Duodenal mucosa (tissue), 2 donors: Measurements from ENCODE around the gene AAR2.

Experiments used
- H3K27ac ChIP-seq: one replicate; pipeline ENCODE4 v1.7.0; 2013; ENCODE audit warnings: low read depth, low read length
- H3K27me3 ChIP-seq, 2 donors: one replicate each; pipeline ENCODE4 v1.7.0; 2013; ENCODE audit warnings: low read length in 2 of 2, control low read depth in 1 of 2; ENCODE audit not compliant: insufficient read depth in 2 of 2, control insufficient read depth in 1 of 2
- H3K36me3 ChIP-seq, 2 donors: one replicate each; pipeline ENCODE4 v1.7.0; 2013; ENCODE audit warnings: low read length in 2 of 2, control low read depth in 1 of 2; ENCODE audit not compliant: insufficient read depth in 2 of 2, control insufficient read depth in 1 of 2
- H3K4me1 ChIP-seq, 2 donors: one replicate each; pipeline ENCODE4 v1.7.0; 2013; ENCODE audit warnings: low read length in 2 of 2, control low read depth in 1 of 2; ENCODE audit not compliant: insufficient read depth in 2 of 2, control insufficient read depth in 1 of 2
- H3K4me3 ChIP-seq, 2 donors: one replicate each; pipeline ENCODE4 v1.7.0; 2013; ENCODE audit warnings: low read length in 2 of 2, low read depth in 1 of 2
- H3K9ac ChIP-seq, 2 donors: one replicate each; pipeline ENCODE4 v1.7.0; 2013; ENCODE audit warnings: low read length in 2 of 2, low read depth in 1 of 2
- H3K9me3 ChIP-seq, 2 donors: one replicate each; pipeline ENCODE4 v1.7.0; 2013; ENCODE audit warnings: low read length in 2 of 2, control low read depth in 1 of 2; ENCODE audit not compliant: control insufficient read depth in 1 of 2

The AAR2 gene

GRCh38 chr20:36254076-36254475, 17.8 kb downstream of the AAR2 start:
- H3K36me3 ChIP-seq: peaks cover 28 to 57% of the 10 kb centered on the region in 2 donors
- H3K27me3 ChIP-seq: no peaks in the 10 kb centered on the region
- no peaks in the 10 kb centered on the region for H3K9me3 ChIP-seq
- no peak overlapping the region for H3K4me3 ChIP-seq
- no peaks in the 10 kb centered on the region for H3K4me1 ChIP-seq
- no peak overlapping the region for H3K27ac ChIP-seq
- no peak overlapping the region for H3K9ac ChIP-seq

DNA sequence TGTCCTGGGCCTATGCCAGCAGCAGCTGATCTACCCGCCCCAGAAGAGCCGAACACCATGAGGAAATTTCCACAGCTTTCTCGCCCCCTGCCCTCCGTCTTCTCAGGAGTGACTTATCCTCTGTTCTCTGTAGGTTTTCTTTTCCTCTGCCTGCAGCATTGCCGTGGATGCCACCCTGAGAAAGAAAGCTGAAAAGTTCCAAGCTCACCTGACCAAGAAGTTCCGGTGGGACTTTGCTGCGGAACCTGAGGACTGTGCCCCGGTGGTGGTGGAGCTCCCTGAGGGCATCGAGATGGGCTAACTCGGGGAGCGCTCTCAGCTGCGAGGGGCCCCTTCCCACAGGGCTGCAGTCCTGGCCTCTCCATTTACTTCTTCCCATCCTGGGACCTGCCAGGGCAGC, 19.2 kb downstream of the AAR2 start:
- Histone ChIP-seq H3K27ac (no peak overlapping the region), H3K4me1 (no peaks in the 10 kb centered on the region), H3K9ac (no peak overlapping the region), H3K27me3 (no peaks in the 10 kb centered on the region), H3K36me3 (peaks cover 21 to 52% of the 10 kb centered on the region in 2 donors), H3K9me3 (no peaks in the 10 kb centered on the region), H3K4me3 (no peak overlapping the region)

DNA sequence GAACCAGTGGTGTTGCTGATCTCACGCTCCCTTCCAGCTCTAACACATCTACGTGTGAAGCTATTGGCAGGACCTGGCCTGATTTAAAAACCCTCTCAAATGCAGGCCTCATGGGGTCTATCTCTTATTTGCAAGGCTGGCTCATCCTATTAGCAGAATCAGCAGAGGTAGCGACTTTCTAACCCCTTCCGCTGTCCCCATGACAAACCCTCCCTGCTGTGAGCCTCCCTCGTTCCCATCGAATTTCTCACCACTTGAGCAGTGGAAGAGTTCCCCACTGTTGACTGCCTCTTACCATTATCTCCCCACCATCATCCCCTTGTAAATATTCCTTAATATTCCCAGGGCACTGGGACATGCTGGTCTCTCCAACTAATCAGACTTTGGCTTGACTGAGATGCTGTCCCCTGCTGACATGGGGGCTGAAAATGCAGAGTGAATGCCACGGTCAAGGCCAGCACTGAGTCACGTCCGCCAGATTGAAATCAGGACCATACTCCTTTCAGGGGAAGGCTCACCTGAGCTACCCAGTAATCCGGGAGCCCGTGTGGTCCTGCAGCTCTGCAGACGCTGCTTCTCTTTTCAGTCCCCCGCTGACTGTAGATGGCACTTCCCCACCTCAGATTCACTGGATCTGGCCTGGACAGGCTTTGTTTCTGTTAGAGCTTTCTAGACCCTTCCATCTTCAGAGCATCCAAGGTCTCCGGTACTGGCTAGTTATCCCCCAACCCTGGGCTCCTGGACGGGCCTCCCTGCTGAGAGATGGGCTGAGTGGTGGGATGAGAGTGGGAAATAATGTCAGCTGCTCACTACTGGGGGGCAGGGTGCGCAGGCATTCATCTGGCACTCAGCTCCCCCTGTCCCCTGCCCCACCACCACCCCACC, 23.1 kb downstream of the AAR2 start:
- Histone ChIP-seq H3K27ac (no peak overlapping the region), H3K27me3 (no peaks in the 10 kb centered on the region), H3K36me3 (peaks cover 14 to 29% of the 10 kb centered on the region in 2 donors), H3K4me1 (no peaks in the 10 kb centered on the region), H3K9ac (no peak overlapping the region), H3K4me3 (no peak overlapping the region), H3K9me3 (no peaks in the 10 kb centered on the region)

DNA sequence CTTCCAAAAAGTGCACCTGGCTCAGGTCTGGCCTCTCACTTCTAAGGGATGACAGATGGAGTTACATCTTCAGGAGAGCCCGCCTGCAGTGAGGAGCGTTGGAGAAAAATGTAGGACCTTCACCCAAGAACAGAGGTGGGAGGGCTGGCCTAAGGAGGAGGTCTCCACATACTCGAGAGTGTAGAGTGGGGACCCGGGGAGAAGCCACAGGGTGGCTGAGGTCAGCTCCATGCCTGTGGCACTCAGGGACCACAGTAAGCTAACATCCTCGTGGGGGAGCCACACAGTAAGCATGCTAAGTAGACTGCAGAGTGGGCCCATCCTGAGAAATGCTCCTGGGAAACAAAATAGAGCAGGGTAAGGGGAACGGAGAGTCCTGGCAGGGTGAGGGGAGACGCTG, 24.0 kb downstream of the AAR2 start:
- no peak overlapping the region for H3K27ac ChIP-seq
- H3K9me3 ChIP-seq: no peaks in the 10 kb centered on the region
- H3K36me3 ChIP-seq: peaks cover 14 to 25% of the 10 kb centered on the region in 2 donors
- H3K27me3 ChIP-seq: no peaks in the 10 kb centered on the region
- no peaks in the 10 kb centered on the region for H3K4me1 ChIP-seq
- no peak overlapping the region for H3K9ac ChIP-seq
- H3K4me3 ChIP-seq: no peak overlapping the region

- Histone ChIP-seq H3K9ac (no peak overlapping the region), H3K27me3 (no peaks in the 10 kb centered on the region), H3K4me1 (no peaks in the 10 kb centered on the region), H3K9me3 (no peaks in the 10 kb centered on the region), H3K36me3 (peaks cover 11 to 13% of the 10 kb centered on the region in 2 donors), H3K27ac (no peak overlapping the region), H3K4me3 (no peak overlapping the region)
Measured at GRCh38 chr20:36261389-36262105, 25.3 kb downstream of the AAR2 start.

DNA sequence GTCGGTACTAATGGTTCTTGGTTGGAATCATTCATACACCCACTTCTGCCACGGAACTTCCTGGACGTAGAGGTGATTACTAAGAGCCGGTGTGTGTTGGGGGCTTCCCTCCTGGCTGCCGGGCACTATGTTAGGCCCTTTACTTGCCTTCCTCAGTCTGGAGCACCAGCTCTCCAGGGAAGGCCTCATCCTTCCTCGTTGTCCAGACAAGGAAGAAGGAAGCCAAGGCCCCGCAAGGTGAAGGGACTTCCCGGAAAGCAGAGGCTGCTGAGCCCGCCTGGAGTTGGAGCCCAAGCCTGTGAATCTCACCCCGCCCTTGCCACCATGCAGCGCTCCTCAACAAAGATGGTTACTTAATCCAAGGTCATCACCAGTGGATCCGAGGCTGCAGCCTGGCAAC, 26.2 kb downstream of the AAR2 start:
- no peak overlapping the region for H3K4me3 ChIP-seq

GRCh38 chr20:36264426-36265246, 28.4 kb downstream of the AAR2 start:
- H3K4me1 ChIP-seq: no peaks in the 10 kb centered on the region
- no peak overlapping the region for H3K4me3 ChIP-seq
- H3K27me3 ChIP-seq: no peaks in the 10 kb centered on the region
- H3K9ac ChIP-seq: no peak overlapping the region
- H3K27ac ChIP-seq: no peak overlapping the region
- no peaks in the 10 kb centered on the region for H3K9me3 ChIP-seq
- no peaks in the 10 kb centered on the region for H3K36me3 ChIP-seq

More for the DNA sequence above, 26.2 kb downstream of the AAR2 start:
- Histone ChIP-seq H3K4me1 (no peaks in the 10 kb centered on the region), H3K9ac (no peak overlapping the region), H3K27ac (no peak overlapping the region), H3K9me3 (no peaks in the 10 kb centered on the region), H3K36me3 (peaks cover 6% of the 10 kb centered on the region in 2 donors), H3K27me3 (no peaks in the 10 kb centered on the region)

GRCh38 chr20:36266189-36266588, 29.9 kb downstream of the AAR2 start:
- Histone ChIP-seq H3K27me3 (no peaks in the 10 kb centered on the region), H3K9me3 (no peaks in the 10 kb centered on the region), H3K9ac (no peak overlapping the region), H3K36me3 (no peaks in the 10 kb centered on the region), H3K27ac (no peak overlapping the region), H3K4me3 (no peak overlapping the region), H3K4me1 (no peaks in the 10 kb centered on the region)

DNA sequence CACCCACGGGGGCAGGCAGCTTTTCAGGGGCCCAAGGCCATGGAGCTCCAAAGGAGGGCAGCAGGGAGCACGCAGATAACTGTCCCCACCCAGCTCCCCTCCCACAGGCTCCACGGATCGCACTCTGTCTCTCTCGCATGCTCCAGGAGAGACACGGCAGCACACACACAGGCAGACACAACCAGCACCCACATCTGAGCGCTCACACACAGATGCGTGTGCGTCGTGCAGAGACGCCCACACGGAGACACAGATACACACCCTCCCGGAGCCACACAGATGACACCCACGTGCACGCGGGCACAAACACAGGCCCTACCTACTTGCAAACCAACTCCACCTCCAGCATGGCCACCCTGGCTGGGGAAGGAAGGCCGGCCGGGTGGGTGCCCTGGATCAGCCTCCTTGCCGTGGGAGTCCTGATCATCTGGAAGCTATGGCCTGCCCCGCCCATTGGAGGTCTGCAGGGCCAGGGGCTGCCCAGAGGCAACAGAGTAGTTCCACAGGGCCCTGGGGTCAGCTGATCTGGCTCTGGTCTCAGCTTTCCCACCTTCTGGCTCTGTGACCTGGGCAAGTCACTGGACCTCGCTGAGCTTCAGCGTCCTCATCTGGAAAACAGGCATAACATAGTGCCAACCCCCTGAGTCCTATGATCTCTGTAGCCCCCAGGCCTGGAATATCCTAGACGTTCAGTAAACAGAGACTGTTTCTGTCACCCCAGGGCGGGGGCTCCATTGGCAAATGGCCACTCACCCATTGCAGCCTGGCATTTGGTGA, 31.5 kb downstream of the AAR2 start:
- Histone ChIP-seq H3K9ac (no peak overlapping the region), H3K4me3 (no peak overlapping the region), H3K4me1 (no peaks in the 10 kb centered on the region), H3K27me3 (no peaks in the 10 kb centered on the region), H3K9me3 (no peaks in the 10 kb centered on the region), H3K36me3 (no peaks in the 10 kb centered on the region), H3K27ac (no peak overlapping the region)
